ENCODE measurements around the gene HADHA. TPM values are rescaled to one million over a fixed set of nuclear protein-coding genes. Genes with fewer than 3 reads are reported as not detected.

Gene HADHA
- total and polyA plus RNA-seq, 2 donors (not counting 3 experiments of a cell fraction or from before 2014, with no cell fraction given) = 79.4 to 158 TPM

DNA sequence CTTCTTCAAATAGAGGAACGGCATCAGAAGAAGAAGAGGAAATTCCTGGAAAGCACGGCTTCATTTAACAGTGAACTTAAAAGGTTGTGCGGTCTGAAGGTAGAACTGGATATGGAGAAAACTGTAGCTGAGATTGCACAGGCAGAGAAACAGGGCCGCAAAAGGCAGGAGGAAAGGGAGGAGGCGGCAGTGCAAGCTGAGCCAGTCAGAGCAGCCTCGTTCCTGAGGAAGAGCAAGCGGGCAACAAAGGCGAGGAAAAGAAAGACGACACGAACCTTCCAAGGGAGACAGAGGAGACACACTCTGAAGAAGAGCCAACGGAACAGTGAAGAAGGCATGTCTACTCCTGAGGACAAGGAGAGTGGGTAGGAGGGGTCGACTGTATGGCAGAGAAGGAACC is 94.2 kb downstream of the HADHA start:
- no TSS peak for BruUV-seq (replicated peaks)
- Histone ChIP-seq H3K9me3 (replicated peaks; ENCODE audit: control insufficient read depth, insufficient read depth, low read length) (no peaks in the 10 kb centered on the region), H3K9me1 (replicated peaks; ENCODE audit: control insufficient read depth, extremely low read depth, insufficient read depth, low read length) (no peaks in the 10 kb centered on the region), H3K36me3 (ENCODE audit: control insufficient read depth in 2 of 2, extremely low read depth in 1 of 2, insufficient read depth in 2 of 2, low read length in 2 of 2) (no peaks in the 10 kb centered on the region), H3K4me3 (replicated peaks in 1 of 3; ENCODE audit: insufficient read depth in 1 of 3, low read depth in 1 of 3, low read length in 3 of 3) (no peak overlapping the region), H3K27ac (ENCODE audit: insufficient read depth, low read depth, low read length) (no peak overlapping the region), H2AFZ (ENCODE audit: low read depth, low read length) (no peak overlapping the region), H3K4me2 (ENCODE audit: insufficient read depth, low read length) (no peak overlapping the region), H3K9ac (replicated peaks; ENCODE audit: extremely low read depth, insufficient read depth, low read length) (no peak overlapping the region), H4K20me1 (replicated peaks; ENCODE audit: control insufficient read depth, extremely low read depth, insufficient read depth, low read length) (no peaks in the 10 kb centered on the region), H3K27me3 (ENCODE audit: control insufficient read depth in 2 of 2, insufficient read depth in 2 of 2, low read length in 2 of 2) (peaks cover 0 to 2% of the 10 kb centered on the region in 2 experiments), H3K4me1 (ENCODE audit: control insufficient read depth, extremely low read depth, insufficient read depth, low read length) (peaks cover 5% of the 10 kb centered on the region), H3K79me2 (ENCODE audit: control insufficient read depth, insufficient read depth, low read length) (no peaks in the 10 kb centered on the region)
- DNase-seq (ENCODE audit: low read depth, low spot score) = no peak
- POLR2A ChIA-PET = no interaction called here
- TF ChIP-seq GATA2 (IDR thresholded peaks at IDR 0.05; ENCODE audit: insufficient read depth, insufficient read length, low read depth, low read length) (no peak), FOS (IDR thresholded peaks at IDR 0.05; ENCODE audit: borderline replicate concordance, insufficient read depth, low read length) (no peak), MAX (IDR thresholded peaks at IDR 0.05; ENCODE audit: insufficient read depth, insufficient read length) (no peak), EZH2 (IDR thresholded peaks at IDR 0.05; ENCODE audit: borderline replicate concordance, low read depth, low read length, severe bottlenecking) (no peak), JUN (IDR thresholded peaks at IDR 0.05; ENCODE audit: borderline replicate concordance, insufficient read depth, insufficient read length, low read depth) (no peak), MYC (IDR thresholded peaks at IDR 0.05; ENCODE audit: low read depth, low read length) (no peak), POLR2AphosphoS5 (IDR thresholded peaks at IDR 0.05; ENCODE audit: insufficient read depth, low read depth, low read length) (no peak), CTCF (IDR thresholded peaks at IDR 0.05; ENCODE audit: extremely low read depth in 1 of 2, insufficient read depth in 1 of 2, low read depth in 1 of 2, low read length in 2 of 2) (no peak)
- CTCF ChIA-PET = no interaction called here
- intact Hi-C loops (cut with micrococcal nuclease) (no loop called here), dilution Hi-C loops (cut with MboI; ENCODE audit: extremely low pct_ligation_motif_present, low sequenced_read_pairs) (no loop called here)
- FAIRE-seq = no peak
